Endometrial microvascular endothelial cells (primary cell): ENCODE measurements around the gene TAOK1. TPM values are rescaled to one million over a fixed set of nuclear protein-coding genes. Genes with fewer than 3 reads are reported as not detected.

Source experiments
- in situ Hi-C: cut with HindIII; loops from 2 replicates; pipeline ENCODE4 v1.10.0; 2017; ENCODE audit warnings: low sequenced_read_pairs, low pct_unique_long_range_greater_than_20kb; ENCODE audit errors: inconsistent ontology term
- total RNA-seq: library from RNA; depleted of rRNA; stranded (reverse); fragments of >200 nt; gene quantifications from one replicate; pipeline ENCODE4 v1.2.3, GENCODE V29; 2015; ENCODE audit errors: inconsistent ontology term

The TAOK1 gene
- total RNA-seq, 1 donor from 2014 or later: 33.7 TPM

DNA sequence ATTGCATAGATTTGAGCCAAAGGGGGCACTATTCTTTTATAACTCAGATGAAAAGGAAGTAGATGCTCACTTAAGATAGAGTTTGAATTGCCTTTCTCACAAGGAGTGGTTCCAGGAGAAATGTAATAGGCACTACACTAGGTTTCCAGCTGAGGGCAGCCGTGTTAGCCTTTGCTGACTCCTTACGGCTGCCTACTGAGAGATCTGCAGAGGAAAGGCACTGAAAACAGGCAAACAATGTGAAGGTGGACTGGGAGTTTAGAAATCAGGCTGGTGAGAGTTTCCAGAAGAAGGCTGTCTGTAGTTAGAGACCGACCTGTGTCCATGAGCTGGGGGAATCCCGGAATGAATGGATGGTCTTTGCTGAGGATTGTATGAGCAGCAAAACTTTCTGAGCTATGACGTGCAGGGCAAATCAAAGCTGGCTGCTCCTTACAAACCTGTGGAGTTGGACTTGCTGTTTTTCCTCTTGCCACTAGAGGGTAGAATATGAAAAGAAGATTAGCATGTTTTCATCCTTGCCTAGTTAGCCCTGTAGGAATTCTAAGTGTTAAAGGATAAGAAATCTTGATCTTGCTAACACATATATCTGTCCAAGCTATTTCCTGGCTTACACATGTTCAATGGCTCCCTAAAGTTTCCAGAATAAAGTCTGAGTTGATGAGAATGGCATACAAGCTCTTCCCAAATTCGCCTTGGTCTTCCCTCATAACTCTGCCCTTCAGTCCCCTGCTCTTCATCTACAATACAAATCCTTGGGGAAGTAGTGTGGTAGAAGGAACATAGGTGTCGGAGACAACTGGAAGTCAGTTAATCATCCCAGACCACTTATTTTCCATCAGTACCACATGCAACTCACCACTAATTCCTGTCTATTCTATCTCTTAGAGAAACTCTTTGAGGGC, 20.1 kb upstream of the TAOK1 start:
- in situ Hi-C loops: no loop called here

- in situ Hi-C loops: no loop called here
Observed at GRCh38 chr17:29376667-29377270, 13.4 kb upstream of the TAOK1 start.

GRCh38 chr17:29378500-29378899, 11.7 kb upstream of the TAOK1 start:
- in situ Hi-C loops: no loop called here

DNA sequence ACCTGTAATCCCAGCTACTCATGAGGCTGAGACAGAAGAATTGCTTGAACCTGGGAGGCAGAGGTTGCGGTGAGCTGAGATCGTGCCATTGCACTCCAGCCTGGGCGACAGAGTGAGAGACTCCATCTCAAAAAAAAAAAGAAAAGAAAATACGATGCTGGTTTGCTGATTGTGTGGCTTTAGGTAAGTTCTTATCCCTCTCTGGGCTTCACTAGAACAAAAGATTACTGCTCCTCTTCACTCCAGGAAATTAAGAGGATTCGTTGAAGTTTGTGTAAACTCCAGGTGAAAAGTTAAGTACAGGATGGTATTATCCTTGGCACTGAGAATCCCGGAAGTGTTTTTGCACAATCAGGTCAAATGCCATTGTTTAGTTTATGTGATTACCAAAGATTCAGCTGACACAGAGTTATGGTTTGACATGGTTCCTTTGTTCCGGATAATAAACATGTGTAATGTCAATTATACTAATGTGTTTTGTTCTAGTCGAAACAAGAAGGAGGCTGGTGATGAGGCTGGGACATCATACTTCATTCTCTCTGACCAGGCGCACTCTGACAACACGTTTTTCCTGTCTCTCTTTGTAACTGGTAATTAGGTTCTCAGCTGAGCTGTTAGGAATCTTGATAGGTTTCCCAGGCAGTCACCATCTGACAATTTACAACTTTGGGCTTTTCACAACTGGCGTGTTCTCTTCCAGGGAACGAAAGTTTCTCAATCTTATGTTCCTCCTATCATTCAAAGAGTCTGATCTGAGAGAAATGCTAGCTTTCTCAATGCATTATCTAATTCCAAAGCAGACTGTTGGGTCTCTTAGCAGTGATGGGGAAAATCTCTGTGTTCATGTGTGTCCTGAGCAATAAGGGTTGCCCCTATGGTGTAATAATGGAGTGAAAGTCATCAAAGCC, 10.8 kb upstream of the TAOK1 start:
- in situ Hi-C loops: no loop called here

DNA sequence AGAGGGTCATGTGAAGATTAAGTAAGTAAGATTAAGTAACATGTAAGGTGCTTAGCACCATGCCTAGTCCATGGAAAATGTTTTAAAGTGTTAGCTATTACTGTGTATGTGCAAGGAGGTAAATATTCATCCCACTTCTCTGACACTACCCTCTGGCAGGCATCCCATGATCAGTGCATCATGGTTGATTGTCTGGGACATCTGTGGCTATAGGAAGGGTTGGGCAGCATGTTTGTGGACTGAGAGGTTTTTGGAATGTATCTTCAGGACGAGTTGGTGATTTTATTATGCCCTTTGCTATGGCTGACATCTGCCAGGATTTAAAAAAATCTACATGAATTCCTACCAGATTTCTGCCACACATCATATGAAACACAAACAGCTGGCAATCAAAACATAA, 6.5 kb upstream of the TAOK1 start:
- in situ Hi-C loops: no loop called here

- in situ Hi-C loops: no loop called here
Observed at GRCh38 chr17:29384901-29385300, 5.3 kb upstream of the TAOK1 start.

- in situ Hi-C loops: no loop called here
Observed at GRCh38 chr17:29386760-29387159, 3.4 kb upstream of the TAOK1 start.

GRCh38 chr17:29388937-29389336, 1.2 kb upstream of the TAOK1 start:
- in situ Hi-C loops: no loop called here

GRCh38 chr17:29390851-29391631, 878 bp downstream of the TAOK1 start:
- in situ Hi-C loops: no loop called here

GRCh38 chr17:29393436-29393835, 3.3 kb downstream of the TAOK1 start:
- in situ Hi-C loops: no loop called here

GRCh38 chr17:29394761-29395160, 4.6 kb downstream of the TAOK1 start:
- in situ Hi-C loops: no loop called here

DNA sequence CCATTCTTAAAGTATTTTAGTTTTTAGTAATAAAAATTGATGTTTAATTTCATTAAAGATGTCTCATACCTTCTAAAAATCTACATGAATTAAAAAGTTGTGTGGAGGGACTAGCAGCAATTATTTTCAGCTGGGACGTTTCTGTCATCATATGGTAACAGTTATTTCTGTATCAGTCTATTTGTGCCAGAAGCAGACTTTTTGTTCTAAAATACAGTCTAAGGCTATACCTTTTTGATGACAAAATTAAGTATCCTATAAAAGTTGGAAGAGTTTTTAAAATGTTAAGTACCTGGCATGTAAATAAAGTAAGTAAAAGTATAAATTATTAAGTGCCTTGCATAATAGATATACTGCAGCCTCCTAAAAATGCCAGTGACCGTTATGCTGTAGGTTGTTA, 5.9 kb downstream of the TAOK1 start:
- in situ Hi-C loops: no loop called here

GRCh38 chr17:29399634-29400033, 9.5 kb downstream of the TAOK1 start:
- in situ Hi-C loops: no loop called here

- in situ Hi-C loops: no loop called here
Observed at GRCh38 chr17:29400818-29401217, 10.7 kb downstream of the TAOK1 start.

GRCh38 chr17:29401258-29401657, 11.1 kb downstream of the TAOK1 start:
- in situ Hi-C loops: no loop called here

DNA sequence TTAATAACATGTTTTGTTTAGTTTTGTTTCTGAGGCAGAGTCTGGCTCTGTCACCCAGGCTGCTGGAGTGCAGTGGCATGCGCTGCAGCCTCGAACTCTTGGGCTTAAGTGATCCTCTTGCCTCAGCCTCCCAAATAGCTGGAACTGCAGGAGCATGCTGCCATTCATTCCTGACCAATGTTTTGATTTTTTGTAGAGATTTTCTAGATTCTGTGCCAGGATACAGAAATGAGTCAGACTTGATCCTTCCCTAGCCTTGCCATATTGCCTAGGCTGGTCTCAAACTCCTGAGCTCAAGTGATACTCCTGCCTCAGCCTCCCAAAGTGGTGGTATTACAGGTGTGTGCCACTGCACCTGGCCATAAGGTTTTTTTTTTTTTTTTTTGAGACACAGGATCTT, 17.7 kb downstream of the TAOK1 start:
- in situ Hi-C loops: no loop called here

GRCh38 chr17:29409963-29410362, 19.8 kb downstream of the TAOK1 start:
- in situ Hi-C loops: no loop called here

DNA sequence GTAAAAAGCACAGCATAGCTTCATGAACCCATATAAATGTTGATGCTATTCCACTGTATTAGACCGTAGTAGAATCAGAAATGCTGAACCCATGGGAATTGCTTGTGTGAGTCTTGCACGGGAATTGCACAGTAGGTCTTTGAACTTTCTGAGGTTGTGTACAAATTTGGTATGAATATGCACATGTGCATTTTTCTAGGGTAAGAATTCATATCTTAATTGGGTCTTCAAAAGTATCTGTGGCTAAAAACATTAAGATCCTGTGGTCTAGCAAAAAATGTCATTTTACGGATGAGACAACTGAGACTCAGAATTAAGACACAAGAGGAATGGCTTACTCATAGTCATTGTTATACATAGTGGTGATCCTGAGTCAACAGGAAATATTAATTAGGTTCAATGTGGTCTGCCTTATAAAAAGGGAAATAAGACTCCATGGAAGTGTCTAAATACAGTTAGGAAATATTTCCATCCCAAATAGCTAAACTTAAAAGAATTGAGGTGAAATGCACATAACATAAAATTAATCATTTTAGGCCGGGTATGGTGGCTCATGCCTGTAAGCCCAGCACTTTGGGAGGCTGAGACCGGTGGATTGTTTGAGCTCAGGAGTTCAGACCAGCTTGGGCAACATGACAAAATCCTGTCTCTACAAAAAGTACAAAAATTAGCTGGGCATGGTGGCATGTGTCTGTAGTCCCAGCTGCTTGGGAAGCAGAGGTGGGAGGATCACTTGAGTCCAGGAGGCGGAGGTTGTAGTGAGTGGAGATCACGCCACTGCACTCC, 22.8 kb downstream of the TAOK1 start:
- in situ Hi-C loops: no loop called here
